A172 (cell line): ENCODE data around the gene SH3GL3. TPM values are rescaled to one million over a fixed set of nuclear protein-coding genes. Genes with fewer than 3 reads are reported as not detected.
A peak's percentile ranks its signal among the peaks of the same experiment; 100 is the strongest.

Experiments used
- DNase-seq: peaks from one replicate; pipeline ENCODE4 v3.0.0-alpha.2; 2015; ENCODE audit warnings: low spot score
- total RNA-seq: library from RNA; depleted of rRNA; stranded (reverse); fragments of >200 nt; shearing (Covaris generic); gene quantifications from 2 replicates; pipeline ENCODE4 v1.2.3, GENCODE V29; 2014; rRNA removed

Gene SH3GL3
- total RNA-seq = 0.74 TPM in 1 of 2 replicates, not detected in the other

- DNase-seq = peak; percentile 58
Measured at GRCh38 chr15:83446904-83447709, at the start of gene SH3GL3. Gene SH3GL3, plus strand, starts transcription at chr15:83447341. Its CDS starts 193 bp downstream, at chr15:83447534.

- peak; percentile 52 for DNase-seq
Measured at GRCh38 chr15:83398626-83399025, 48.5 kb upstream of the SH3GL3 start.

DNA sequence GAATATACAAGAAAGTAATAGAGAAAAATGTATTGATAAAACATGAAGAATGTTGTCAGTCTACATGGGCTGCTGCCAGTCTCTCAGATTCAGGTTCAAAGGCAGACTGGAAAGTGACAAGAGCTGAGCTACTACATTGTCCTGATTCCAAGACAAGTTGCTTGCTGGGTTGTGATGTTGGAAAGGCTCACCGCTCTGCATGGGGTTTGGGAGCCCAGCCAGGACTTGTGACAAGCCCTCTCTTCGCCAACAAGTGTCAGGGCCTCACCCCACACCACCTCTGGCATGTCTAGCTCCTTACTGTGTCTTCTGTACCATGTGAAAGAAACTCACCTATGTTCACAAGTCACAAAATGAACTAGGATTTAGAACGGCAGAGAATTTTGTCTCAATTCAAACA, 43.0 kb upstream of the SH3GL3 start:
- DNase-seq = no peak

GRCh38 chr15:83410532-83410931, 36.6 kb upstream of the SH3GL3 start:
- no peak for DNase-seq

DNA sequence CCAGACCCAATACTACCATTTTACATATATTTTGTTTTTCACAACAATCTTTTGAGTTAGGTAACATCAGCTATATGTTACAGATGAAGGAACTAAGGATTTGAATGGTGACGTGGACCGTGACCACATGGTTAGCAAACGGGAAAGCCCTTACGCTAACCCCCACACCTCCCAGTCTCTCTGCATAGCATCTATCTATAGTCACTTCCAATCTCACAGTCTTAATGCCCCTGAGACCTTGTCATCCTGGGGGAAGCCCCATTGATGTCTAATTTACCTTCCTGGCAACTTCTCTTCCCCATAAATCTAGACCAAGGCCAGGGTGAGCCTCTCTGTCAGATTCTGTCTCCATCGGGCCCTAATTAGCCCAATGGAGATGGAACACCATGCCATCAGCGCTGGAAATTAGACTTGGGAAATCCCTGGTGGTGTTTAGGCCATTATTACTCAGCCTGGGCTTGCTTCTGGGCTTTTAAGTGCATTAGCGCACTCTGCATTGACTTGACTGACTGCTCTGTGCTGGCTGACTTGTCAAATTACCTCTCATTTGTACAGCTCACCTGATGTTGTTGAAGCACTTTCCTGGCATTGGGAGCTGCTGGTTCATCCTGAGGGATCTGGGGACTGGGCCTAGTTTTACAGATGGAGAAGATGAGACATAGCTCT, 34.0 kb upstream of the SH3GL3 start:
- DNase-seq = no peak

- DNase-seq = no peak
Measured at GRCh38 chr15:83422081-83422480, 25.1 kb upstream of the SH3GL3 start.

GRCh38 chr15:83422541-83422940, 24.6 kb upstream of the SH3GL3 start:
- DNase-seq = no peak

DNA sequence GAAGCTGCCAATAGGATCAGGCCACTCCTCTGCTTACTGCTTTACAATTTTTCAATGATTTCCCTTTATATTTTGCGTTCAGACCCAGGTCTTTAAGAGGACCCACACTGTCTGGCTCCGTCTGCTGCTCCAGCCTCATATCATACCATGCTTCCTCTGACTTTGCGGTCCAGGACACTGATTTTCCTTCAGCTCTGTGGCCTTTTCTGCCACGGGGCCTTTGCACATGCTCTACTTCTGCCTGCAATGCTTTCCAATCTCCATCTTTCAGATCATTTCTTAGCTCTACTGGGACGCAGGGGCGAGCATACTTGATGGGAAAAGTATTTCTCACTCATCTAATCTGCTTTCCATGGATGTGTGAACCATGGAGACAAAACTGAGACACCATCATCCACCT, 23.0 kb upstream of the SH3GL3 start:
- no peak for DNase-seq

GRCh38 chr15:83430441-83430840, 16.7 kb upstream of the SH3GL3 start:
- no peak for DNase-seq

DNA sequence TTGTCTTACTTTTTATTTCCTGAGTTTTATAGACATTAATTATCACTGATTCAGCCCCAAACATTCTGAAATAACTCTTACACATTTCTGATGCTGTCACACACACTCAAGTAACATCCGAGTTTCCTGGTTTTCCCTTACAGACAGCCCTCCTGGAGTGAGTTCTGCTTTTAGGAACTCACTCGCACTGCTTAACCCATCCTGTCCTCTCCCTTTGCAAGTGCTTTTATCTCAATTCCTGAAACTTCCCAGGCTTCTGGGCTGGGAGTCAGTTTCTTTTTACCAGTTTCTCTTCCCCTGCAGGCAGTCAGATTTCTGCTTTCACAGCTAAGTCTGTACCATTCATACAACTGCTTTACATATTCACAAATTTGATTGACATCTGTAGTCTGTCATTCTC, 15.6 kb upstream of the SH3GL3 start:
- no peak for DNase-seq

GRCh38 chr15:83435202-83435601, 11.9 kb upstream of the SH3GL3 start:
- peak; percentile 55 for DNase-seq

DNA sequence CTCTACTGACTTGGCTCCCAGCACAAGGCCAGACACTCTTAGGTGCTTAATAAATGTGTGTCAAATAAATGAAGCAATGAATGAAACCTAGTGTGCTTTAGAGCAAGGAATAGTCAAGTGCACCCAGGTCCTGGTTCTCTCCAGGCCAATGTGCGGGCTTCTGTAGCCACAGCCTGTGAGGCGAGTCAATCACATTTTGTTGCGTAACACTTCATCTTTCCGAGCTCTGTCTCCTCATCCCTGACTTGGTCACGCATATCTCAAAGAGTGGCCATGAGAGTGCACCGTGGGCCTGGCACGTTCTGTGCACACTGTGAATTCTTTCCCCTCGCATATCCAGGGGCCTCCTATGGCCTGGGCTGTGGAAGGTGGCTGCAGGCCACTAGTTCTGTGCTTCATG, 11.4 kb upstream of the SH3GL3 start:
- DNase-seq = no peak

DNA sequence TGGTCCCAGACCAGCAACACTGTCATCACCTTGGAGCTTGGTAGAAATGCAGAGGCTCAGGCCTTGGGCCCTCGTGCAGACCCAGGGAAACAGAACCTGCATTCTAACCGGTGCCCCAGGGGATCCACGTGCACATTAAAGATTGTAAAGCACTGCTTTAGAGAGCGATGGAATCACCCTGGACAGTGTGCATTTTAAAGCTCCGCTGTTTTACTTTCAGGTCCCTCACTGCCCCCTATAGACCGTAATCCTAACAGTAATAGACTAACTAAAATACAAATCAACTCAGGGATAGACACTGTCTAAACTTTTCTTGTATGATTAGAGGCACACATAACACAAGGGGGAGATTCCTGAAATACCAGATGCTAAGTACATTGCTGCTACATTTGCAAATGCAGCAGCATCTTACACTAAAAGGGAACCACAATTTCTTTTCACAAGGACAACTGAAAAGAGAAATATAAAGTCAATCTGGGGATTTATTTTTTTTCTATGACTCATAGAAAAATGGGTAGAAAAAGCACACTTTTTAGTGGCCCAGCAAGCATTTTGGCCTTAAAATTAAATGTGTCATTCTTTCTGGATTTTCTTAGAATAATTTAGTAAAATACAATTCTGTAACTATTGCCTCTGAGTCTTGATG, 10.5 kb upstream of the SH3GL3 start:
- DNase-seq = peak; percentile 61

GRCh38 chr15:83443076-83443847, 3.9 kb upstream of the SH3GL3 start:
- no peak for DNase-seq

- no peak for DNase-seq
Measured at GRCh38 chr15:83444936-83445335, 2.2 kb upstream of the SH3GL3 start.

- no peak for DNase-seq
Measured at GRCh38 chr15:83445643-83446042, 1.5 kb upstream of the SH3GL3 start.

DNA sequence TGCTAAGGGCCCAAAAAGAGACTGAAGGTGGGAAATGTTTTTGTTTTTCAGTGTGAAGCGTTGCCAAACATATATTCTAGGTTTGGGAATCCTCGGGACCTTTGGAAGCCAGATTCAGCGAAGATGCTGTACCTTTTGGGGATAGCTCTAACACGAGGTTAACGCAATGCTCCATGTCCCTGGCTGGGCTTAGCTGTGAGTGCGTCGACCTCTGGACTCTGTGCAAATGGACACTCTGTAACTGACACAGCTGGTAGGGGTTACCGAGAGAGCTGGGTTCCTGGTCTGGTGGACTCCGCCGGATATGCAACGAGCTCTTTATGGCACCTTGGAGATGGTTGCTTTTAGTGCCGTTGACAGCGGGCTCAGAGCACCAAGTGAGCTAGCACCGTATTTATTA, 724 bp upstream of the SH3GL3 start:
- no peak for DNase-seq

DNA sequence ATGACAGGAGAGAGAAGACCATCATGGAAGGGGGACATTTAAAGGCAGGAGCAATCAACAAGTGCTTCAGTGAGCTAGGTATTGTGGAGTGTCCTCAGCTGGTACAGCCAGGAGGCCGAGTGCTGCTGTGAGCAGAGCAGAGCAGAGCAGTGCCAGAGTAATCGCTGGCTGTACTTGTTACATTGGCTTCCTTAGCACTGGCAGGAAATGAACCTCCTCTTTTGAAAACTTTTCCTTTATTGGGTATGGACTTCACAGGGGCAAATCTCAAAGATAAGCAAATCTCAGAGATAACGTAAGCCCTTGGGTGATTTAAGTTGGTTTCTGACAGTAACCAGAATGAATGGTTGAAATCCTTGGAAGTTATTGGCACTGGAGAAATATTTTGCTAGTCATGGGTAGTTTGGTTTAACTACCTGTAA, 2.1 kb downstream of the SH3GL3 start:
- DNase-seq = no peak

DNA sequence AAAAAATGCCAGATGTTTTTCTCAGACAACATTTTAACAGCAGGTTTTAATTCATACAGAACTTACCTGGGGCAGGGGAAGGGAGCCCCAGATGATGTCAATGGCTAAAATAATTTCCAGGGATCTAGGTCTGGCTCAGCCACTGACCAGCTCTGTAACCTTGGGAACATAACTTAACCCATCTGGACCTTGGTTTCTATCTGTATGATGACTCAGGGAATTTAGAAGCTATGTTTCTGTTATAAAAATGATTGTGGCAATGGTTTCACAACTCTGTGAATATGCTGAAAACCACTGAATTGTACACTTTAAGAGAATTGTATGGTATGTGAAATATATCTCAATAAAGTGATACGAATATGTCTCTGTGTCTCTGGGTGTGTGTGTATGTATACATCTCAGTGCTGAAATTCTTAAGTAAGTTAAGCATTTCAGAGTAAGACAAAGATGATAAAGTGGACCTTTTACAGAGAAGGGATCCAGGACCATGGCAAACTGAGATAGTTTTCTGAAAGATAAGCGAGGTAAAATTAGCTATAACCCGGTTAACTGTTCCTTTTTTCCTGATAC, 2.9 kb downstream of the SH3GL3 start:
- DNase-seq = no peak

DNA sequence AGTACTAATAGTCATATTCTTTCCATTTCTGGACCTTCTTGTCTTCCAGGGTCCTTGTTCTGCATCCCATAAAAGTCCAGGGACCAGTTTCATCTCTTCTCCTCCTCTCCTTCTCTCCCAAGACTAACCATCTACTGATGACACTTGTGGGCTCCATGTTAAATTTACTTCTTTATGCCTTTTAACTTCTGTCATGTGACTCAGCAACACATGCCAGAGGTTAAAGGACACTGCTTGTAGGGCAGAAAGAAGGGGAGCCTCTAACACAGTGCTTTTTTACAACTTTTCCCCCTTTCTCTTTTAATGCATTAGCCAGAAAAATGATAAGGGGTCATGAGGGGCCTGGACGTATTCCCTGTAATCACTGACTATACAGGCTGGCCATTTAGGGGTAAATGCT, 10.0 kb downstream of the SH3GL3 start:
- no peak for DNase-seq

- no peak for DNase-seq
Measured at GRCh38 chr15:83458381-83458780, 11.2 kb downstream of the SH3GL3 start.

DNA sequence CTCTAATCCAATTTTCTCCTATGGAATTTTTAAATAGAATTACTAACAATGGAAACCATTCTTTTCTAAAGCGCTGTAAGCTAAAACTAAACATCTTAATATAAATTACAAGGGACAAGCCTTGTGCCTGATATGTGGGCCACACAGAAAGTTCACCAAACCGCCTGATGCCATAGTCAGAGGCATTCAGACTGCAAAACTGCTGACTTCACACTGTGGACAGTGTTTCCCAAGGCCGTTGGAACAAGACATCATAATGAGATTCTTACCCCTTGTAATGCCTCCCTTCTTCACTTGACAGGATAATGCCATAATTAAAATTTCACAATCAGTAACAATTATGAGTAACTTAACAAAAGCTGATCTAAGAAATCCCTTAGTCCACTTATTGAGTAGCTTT, 14.9 kb downstream of the SH3GL3 start:
- no peak for DNase-seq
